ENCODE results near the gene GRM5. TPM values are rescaled to one million over a fixed set of nuclear protein-coding genes. Genes with fewer than 3 reads are reported as not detected.

GRM5 gene
- total RNA-seq, 1 donor from 2014 or later, result not detected

DNA sequence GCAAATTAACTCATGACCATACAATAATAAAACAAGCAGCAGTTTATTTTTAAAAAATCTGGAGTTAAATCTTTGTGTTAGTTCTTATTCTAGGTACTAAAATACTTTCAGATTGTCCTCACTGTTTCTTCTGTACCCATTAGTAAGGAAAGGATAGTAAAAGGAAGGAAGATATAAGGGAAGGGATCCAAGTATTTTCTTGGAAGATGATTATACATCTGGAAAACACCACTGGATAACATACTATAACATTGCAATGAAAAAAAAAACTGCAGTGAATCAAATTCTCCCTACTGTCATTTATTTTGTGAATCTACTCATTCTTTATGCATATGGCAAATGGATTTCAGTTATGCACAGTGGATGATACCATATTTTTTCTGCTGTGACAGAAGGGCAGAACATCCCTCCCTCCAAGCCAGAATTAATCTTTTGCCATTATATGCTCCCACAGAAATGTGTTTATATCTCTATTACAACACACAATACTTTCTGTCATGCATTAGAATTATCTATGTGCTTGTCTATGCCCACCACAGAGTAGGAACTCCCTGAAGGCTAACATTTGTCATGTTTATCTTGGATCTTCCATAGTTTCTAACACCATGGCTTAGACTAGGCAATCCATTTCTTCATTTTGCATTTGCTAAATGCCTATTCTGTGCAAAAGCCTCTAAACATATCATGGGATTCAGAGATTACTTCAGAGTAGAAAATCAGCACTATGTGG is 446.0 kb downstream of the GRM5 start:
- no peak for DNase-seq (ENCODE audit: low read depth in 2 of 2)

DNA sequence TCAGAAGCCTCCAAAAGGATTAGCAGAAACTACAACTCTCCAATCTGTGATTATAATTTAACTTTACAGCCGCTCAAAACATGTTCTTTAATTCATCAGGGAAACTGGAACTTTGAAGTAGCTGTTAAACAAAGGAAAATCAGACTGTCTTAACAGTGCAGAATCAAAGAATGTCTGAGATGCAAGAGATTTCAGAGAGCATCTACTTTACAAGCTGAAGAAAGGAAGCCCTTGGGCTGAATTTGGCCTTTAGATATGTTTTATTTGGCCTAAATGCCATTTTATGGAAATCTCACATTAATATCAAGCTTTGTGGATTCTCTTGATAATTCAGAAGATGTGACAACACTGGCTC is 446.7 kb downstream of the GRM5 start:
- DNase-seq (ENCODE audit: low read depth in 2 of 2), result no peak

DNA sequence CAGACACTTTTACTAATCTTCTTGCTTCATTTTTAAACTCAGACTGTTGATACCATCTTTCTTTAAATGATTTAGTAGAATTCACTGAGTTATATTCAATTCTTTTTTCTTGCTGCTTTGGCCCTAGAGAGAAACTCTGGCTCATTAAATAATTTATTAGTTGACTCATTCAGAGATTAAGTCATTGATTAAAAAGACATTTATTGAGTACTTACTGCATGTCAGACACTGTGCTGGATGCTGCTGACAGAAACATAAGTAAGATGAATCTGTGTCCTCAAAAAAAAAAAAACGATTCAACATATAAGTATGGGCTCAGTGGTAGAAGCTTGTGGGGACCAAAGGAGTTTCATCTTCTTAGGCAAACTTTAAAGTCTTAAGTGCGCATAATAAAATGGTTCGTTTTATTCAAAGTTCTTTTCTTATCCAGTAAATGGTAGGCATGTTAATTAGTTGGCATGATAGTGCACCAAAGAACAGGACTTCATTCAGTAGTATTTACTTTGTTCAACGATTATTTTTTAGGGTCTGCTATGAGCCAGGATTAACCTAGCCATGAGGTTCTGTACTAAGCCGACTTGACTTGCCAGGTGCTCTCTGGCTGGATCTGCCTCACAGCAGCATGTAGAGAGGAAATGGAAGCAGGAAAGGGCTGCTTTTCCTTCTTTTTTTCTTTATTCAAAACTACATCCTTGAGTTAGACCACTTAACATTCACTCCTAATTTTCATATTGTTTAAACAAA is 447.3 kb downstream of the GRM5 start:
- DNase-seq (ENCODE audit: low read depth in 2 of 2), result no peak

DNA sequence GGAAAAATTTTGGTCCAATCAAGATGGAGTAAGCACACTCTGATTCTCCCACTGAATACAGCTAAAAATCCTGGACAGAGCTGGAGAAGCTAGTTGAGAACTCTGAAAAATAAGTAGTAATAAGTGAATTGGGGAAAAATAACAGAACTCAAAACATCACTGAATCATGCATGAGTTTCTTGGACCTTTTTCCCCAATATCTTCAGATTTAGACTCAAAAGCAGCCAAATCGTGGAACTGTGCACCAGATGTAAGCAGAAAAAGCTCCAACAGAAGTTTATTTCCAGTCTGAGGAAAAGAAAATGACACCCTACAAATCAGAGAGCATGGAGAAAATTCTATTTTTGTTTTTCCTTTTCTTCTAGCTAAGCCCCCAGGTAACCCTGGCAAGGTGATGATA is 448.6 kb downstream of the GRM5 start:
- DNase-seq (ENCODE audit: low read depth in 2 of 2), result no peak

DNA sequence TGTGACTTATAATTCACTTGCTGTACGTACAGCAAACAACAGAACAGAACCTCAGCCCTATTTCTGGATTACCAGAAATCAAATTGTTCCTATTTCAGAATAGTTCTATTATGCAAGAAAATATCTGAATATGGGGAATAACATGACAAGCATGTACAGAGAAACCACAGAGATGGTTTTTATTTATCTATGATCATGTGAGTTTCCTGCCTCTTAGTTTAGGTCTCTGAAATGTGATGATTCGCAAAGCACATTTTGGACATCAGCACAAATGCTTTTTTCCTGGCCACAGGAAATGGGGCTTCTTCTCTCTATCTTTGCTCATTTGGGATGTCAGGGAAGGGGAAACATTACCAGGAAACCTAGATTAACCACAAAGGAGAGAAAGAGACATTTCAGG is 461.5 kb downstream of the GRM5 start:
- DNase-seq (ENCODE audit: low read depth in 2 of 2), result no peak

DNA sequence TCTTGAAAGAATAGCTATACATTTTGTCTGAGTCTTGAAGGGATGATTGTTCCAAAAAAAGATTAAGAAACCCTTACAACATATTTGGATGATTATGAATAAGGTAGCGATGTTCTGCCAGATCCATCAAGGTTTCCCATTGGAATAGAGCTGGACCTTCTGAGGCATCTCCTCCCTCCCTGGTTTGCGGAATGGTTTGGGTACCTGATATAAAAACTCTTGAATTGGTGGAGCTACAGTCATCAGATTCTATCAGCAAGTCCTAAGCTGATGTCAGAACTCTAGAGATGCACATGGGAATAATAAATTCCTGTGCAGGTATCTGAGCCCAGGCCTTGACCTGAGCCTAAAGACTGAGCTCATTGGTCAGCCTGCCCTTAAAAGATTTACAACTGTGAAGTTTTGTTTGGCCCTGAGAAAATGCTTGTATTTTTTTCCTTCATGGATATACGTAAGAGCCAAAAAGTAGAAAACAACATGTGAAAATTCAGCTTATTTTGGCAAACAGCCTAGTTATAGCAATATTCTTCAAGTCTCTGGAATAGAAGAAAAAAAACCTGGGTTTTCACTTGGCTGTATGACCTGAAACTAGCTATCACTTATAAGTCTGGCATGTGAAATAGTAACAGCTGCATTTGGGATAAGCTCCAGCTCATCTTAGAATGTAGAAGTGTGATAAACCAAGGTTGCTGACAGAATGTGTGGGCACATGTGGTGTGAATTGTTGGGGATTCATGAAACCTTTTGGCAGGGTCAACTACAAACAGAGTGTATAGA is 462.5 kb downstream of the GRM5 start:
- DNase-seq (ENCODE audit: low read depth in 2 of 2), result no peak

DNA sequence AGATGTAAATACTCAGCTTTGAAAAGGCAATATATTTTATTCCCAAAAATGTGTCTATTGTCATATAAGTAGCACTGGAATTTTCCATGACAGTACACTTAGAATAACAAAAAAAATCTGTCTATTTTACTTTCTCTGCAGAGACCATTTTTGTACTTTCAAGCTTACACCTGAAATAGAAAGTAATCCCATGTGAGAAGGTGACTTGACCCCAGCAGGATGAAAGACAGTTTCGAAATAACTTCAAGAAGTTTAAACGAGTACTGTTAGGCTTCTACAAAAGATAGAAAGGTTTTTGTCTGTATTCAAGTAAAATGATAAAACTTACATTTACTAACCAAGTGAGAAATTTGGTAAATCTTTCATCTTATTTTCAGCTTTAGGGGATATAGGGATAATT is 468.4 kb downstream of the GRM5 start:
- DNase-seq (ENCODE audit: low read depth in 2 of 2), result no peak

DNA sequence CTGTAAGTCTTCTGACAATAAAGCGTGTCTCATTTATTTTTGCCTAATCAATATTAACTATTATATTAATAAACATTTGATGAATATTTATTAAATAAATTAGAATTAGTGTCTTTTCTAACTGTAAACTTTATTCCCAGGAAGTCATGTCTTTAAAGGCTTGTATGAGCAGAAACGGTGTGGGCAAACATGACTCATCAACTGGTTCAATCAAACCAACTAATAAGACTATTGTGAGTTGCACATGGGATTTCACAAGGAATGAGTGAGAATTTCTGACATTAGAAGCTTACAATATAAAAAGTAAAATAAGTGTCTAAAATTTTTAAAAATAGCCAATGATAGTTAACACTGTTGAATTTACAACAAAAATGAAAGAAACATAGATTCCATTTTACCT is 469.0 kb downstream of the GRM5 start:
- DNase-seq (ENCODE audit: low read depth in 2 of 2), result no peak

DNA sequence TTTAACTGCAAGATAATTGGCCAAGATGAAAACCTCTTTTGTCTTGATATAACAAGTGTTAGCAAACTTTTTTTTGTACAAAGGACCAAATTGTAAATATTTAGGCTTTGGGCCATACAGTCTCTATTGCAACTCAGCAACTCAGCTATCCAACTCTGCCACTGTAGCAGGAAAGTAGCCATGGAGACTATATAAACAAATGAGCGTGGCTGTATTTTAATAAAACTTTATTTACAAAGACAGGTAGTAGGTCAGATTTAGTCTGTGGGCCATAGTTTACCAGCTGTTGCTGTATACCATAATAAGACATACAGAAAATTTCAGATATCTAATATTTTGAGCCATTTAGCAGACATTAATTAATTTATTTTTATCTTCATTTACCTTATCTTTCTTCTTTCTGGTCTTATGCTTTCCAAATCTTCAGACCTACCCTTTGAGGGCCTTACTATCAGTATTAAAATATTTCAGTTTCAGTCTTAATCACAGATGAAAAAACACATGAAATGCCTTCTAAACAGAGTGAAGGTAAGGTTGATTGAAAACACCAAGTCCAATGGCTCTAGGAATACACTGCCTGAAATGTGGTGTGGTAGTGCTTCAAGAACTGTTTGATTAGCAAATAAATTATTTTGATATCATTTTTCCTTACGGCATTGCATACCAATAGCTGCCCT is 471.4 kb downstream of the GRM5 start:
- no peak for DNase-seq (ENCODE audit: low read depth in 2 of 2)

DNA sequence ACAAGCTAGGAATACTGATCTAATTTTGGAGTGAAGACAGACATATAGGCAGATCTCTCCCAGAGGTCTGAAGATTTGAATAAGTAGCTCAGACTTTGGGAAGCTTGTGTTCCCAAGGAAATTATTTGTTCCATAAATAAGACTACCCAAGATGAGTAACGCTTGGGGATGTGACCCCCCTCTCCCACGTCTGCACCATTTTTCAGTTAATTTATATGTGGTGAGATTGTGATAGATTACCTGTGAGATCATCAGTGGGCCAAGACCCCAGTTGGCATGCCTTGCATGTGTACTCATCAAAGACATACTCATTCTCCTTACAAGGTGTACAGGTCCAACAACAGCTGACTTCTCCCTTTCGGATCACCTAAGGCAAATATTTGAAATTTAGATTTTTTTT is 475.4 kb downstream of the GRM5 start:
- no peak for DNase-seq (ENCODE audit: low read depth in 2 of 2)

DNA sequence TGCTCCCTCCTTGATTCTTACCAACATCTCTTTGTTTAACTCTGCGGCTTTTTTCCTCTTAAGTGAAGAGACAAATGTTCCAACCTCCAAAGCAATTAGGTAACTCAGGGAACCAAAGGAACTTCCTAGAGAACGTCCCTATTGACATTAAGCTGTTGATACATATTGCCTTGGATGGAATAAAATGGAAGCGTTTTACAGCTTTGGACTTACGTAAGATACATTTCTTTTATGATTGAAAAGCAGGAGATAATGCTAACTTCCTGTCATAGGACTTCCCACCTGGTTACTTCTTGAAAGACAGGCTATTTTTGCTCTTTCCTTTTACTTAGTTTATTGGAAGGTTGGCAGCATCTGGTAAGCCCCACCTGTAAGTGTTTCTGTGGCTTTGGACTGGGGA is 482.5 kb downstream of the GRM5 start:
- DNase-seq (ENCODE audit: low read depth in 2 of 2), result no peak

DNA sequence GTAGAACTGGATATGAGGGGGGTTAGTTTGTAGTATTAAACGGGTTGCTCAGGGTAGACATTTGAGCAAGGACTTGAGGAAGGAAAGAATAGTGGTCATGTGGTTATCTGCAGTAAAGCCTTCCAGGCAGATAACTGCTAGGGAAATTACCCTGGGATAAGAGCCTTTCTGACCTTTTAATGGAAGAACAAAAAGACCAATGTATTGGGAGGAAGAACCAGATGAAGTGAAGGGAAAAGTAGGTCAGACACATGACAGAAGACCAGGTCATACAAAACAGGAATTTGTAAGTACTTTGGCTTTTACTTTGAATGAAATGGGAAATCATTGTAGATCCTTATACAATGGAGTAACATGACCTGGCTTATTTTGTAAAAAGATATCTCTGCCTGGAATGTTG is 486.3 kb downstream of the GRM5 start:
- DNase-seq (ENCODE audit: low read depth in 2 of 2), result peak in 1 of 2 donors; percentile 62

DNA sequence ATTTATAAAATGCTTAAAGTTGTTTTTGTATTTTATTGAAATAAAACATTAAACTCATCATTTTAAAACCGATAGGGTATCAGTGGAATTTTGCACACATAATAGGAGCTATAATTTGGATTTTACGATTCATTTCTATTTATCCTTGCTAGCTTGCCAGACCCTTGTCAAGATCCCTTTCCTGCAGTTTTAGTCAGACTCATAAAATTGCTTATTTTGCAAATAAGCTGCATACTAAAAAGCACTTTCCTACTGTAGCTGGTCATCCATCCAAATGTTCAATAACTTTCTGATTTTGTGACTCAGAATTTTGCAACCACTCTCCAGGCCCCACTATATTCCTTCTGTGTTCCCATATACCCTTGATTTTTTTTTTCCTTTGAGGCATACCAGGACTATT is 489.0 kb downstream of the GRM5 start:
- no peak for DNase-seq (ENCODE audit: low read depth in 2 of 2)

DNA sequence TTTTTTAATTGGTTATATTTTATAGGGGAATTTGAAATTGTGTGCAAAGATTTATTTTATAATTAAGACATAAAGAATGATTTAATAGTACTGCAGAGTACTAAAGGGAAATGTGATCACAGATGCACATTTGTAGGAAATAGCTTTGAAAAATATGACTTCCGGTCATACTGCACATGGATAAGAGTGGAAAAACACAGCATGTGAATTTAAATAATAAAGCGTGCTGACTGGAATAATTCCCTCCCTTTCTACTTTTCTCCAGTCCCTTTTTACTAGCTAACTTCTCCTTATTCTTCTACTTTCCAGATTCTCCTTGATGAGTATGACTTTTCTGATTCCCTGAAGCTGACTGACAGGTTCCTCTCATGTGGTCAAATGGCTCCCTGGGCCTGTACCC is 489.9 kb downstream of the GRM5 start:
- DNase-seq (ENCODE audit: low read depth in 2 of 2), result peak; percentile 45 to 81

DNA sequence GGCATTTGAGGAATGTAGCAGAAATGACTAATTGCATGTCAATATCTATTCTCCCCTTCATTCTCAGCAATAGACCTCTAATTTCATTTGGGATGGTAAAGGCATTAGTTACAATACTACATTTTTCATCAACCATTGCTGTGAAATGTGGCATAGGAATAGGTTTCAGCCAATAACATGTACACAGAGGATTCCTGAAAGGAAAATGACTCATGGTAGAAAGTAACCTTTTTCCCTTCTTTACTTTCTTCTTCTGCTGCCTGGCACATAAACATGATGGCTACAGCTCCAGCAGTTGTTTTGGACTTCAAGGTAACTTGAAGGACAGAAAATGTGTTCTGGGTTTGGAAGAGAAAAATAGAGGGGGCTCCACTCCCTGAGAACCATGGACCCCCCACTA is 496.4 kb downstream of the GRM5 start:
- DNase-seq (ENCODE audit: low read depth in 2 of 2), result peak in 1 of 2 donors; percentile 50

DNA sequence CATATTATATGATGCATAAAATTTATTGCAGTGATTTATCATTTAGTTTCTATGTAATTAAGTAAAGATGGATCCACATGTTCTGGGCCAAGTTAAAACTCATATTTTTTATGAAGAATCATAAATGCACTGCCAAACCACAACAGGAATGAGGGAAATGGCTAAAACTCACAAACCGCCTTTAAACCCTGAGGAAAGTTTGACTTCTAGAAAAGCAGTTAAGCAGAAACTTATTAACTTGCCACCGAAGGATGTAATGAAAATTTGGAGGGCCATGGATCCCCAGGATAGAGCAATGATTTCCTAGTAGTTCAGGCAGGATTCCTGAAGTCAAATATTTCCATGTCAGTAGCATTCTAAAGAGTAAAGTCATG is 510.0 kb downstream of the GRM5 start:
- peak in 1 of 2 donors; percentile 10 for DNase-seq (ENCODE audit: low read depth in 2 of 2)

DNA sequence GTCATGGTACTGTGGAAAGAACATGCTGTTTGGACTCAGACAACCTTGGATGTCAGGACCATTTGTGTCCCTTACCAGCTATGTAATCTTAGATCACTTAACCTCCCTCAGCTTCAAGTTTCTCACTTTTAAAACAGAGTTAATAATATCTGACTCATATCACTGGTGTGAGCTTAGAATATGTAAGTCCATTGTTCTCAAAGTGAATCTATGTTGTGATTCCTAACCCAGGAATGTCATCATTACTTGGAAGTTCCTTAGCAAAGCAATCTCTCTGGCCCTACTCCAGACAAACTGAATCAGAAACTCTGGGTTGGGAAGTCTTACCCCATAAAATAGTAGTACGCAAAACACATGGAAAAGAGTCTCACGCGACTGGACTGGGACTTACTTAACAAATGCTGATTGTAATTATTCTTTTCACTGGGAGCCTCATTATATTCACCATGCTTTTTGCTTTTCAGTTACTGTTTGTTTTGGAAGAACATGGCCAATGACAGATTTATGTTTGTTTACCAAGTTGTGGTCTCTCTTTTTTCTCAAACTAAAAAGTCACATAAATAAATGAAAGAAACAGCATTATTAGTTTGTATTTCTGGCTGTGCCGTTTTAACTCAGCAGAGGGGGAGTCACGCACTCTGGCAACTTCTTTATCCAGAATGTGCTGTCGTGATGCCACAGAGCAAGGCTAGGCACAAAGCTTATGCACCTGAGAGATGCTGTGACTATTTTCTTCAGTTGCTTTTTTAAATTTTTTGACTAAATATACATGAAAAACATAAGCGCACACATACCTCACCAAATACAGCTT is 510.6 kb downstream of the GRM5 start:
- DNase-seq (ENCODE audit: low read depth in 2 of 2), result peak; percentile 41 to 99

DNA sequence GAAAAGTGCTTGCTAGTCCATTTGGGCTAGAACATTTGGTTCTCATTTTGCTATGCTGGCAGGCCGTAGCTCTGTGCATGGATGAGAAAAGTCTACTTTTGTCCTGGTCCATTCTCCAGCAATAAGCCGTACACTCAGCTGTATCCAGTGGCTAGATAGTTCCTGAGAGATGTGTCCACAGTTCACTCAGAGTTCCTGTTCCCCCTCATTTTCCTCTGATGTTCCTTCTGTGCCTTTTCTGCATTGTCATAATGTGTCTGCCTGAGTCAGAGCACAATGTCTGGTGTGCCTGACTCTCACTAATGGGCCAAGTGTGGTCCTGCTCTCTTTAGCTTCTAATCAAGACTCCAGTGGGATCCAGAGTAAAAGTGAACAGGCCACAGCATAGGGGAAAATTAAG is 512.6 kb downstream of the GRM5 start:
- peak in 1 of 2 donors; percentile 49 for DNase-seq (ENCODE audit: low read depth in 2 of 2)

DNA sequence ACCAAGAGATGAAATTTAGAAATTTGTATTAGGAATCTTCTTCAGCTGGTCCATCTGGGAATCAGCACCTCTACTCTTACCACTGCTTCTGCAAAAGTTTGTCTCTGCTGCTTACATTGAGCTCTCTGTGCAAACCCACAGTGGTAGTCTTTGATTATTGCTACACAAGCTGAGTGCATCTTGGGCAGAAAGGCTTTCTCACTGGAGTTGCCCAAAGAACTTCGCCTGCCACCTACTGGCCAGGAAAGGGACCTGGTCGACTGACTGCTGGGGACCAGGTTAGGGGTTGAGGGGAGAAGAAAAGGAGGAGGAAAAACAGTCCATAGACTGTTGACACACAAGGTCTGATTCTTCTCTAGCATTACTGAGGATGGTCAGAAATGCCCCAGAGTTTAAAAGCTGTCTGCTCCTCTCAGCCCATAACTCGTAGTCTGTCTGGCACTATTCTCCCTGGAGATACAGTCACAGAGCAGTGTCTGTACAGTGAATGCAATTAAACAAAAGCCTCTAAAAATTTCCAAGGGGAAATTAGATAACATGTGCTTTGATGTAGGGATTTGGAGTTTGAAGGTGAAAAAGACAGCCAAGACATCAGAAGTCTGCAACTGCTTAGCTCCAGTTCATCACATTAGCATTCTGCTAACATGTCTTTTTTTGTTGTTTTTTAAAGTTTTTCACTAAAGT is 513.3 kb downstream of the GRM5 start:
- DNase-seq (ENCODE audit: low read depth in 2 of 2), result peak; percentile 44 to 45

DNA sequence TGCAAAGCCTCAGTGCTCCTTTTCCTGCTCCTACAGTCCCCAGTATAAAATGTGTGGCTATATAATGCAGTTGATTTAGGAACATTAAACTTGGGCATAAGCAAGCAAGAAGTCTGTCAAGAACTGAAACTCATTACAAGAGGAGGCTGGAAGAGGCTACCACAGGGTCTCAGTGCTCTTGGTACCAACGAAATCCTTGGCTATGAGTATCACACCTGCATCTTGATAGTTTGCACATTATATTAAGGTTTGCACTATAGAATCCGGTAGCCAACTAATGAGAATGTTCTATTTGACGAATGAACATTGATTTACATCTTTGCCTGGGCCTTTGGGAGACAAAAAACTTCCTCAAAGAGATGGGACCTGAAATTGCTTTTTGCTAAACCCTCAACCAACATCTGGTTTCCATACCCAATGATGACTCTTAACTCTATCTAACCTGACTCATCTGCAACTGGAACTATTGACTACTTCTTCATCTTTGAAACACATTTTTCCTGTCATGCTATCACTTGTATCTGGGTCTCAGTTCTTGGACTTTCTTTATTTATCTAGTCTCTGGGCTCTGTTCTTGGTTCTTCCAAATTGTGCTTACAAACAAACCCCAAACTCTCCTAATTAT is 521.0 kb downstream of the GRM5 start:
- no peak for DNase-seq (ENCODE audit: low read depth in 2 of 2)
